Gastrocnemius medialis (tissue), 4 donors: Measurements from ENCODE around the gene KCNK13. TPM values are rescaled to one million over a fixed set of nuclear protein-coding genes. Genes with fewer than 3 reads are reported as not detected.

Source experiments
- ATAC-seq, 2 donors: fragments of 150-250 bp; one replicate each; pipeline ENCODE4 v1.9.1; 2016
- DNase-seq, 2 donors: peaks; one replicate each; pipeline ENCODE4 v3.0.0-alpha.2; 2019
- H3K27ac ChIP-seq, 4 donors: fragments of 200-600 bp; sonication (generic); 1 replicate in 1 of 4; 2 replicates in 3 of 4; pipeline ENCODE4 v1.5.1; 2016 to 2018; ENCODE audit warnings: mild to moderate bottlenecking in 2 of 4, moderate library complexity in 1 of 4
- H3K27me3 ChIP-seq, 3 donors: fragments of 200-600 bp; sonication (generic) in 2 of 3; 1 replicate in 1 of 3; 2 replicates in 2 of 3; pipeline versions ENCODE4 v1.5.1 to v1.6.0; 2016 to 2019; ENCODE audit warnings: mild to moderate bottlenecking in 1 of 3, moderate library complexity in 1 of 3
- H3K36me3 ChIP-seq, 2 donors: fragments of 200-600 bp; sonication (generic) in 1 of 2; one replicate each; pipeline ENCODE4 v1.5.1; 2017 to 2018
- H3K4me1 ChIP-seq, 2 donors: fragments of 200-600 bp; sonication (generic) in 1 of 2; one replicate each; pipeline ENCODE4 v1.5.1; 2016 to 2017; ENCODE audit warnings: mild to moderate bottlenecking in 2 of 2
- H3K4me3 ChIP-seq, 4 donors: fragments of 200-600 bp; sonication (generic) in 3 of 4; 1 replicate in 1 of 4; 2 replicates in 3 of 4; pipeline ENCODE4 v1.5.1; 2016 to 2019; ENCODE audit warnings: mild to moderate bottlenecking in 2 of 4
- H3K9me3 ChIP-seq, 3 donors: fragments of 200-600 bp; sonication (generic) in 2 of 3; 1 replicate in 1 of 3; 2 replicates in 2 of 3; pipeline ENCODE4 v1.5.1; 2016 to 2019
- POLR2A ChIP-seq, 2 donors: fragments of 450-650 bp; IDR thresholded peaks; one replicate each; pipeline ENCODE4 v1.6.1; 2017; ENCODE audit warnings: antibody characterized with exemption in 2 of 2, mild to moderate bottlenecking in 2 of 2, moderate library complexity in 2 of 2
- in situ Hi-C, 4 donors: fragments of 200-750 bp; cut with MboI; loops; one replicate each; pipeline versions ENCODE4 v1.15.0 to v1.8.0; 2017; ENCODE audit warnings: low sequenced_read_pairs in 4 of 4
- intact Hi-C: fragments of 100-400 bp; cut with DNase I; formaldehyde crosslinking; loops from one replicate; pipeline ENCODE4 v1.15.1; 2023; ENCODE audit warnings: low total_unique reads
- total RNA-seq, 4 donors: library from RNA; depleted of rRNA; stranded (reverse); fragments of >200 nt; gene quantifications; one replicate each; pipeline versions ENCODE4 v1.1.0 to v1.2.3, GENCODE V29; 2016
- TF ChIP-seq, protein P1 (sequence below), 5 experiments: fragments of 450-650 bp in 3 of 5; fragments of 200-600 bp in 2 of 5; sonication (generic) in 2 of 5; IDR thresholded peaks in 4 of 5; conservative IDR thresholded peaks in 1 of 5; 1 replicate in 4 of 5; 2 replicates in 1 of 5; pipeline ENCODE4 v1.5.1; 2016 to 2019; ENCODE audit warnings: antibody characterized with exemption in 5 of 5, mild to moderate bottlenecking in 3 of 5, moderate library complexity in 3 of 5

The KCNK13 gene
- total RNA-seq, 4 donors from 2014 or later, result not detected

- H3K36me3 ChIP-seq, result no peaks in the 10 kb centered on the region
- no peaks in the 10 kb centered on the region for H3K4me1 ChIP-seq
- ATAC-seq, result no peak
- H3K27ac ChIP-seq, result no peak overlapping the region
- TF ChIP-seq, protein P1, sequence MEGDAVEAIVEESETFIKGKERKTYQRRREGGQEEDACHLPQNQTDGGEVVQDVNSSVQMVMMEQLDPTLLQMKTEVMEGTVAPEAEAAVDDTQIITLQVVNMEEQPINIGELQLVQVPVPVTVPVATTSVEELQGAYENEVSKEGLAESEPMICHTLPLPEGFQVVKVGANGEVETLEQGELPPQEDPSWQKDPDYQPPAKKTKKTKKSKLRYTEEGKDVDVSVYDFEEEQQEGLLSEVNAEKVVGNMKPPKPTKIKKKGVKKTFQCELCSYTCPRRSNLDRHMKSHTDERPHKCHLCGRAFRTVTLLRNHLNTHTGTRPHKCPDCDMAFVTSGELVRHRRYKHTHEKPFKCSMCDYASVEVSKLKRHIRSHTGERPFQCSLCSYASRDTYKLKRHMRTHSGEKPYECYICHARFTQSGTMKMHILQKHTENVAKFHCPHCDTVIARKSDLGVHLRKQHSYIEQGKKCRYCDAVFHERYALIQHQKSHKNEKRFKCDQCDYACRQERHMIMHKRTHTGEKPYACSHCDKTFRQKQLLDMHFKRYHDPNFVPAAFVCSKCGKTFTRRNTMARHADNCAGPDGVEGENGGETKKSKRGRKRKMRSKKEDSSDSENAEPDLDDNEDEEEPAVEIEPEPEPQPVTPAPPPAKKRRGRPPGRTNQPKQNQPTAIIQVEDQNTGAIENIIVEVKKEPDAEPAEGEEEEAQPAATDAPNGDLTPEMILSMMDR (IDR thresholded peaks at IDR 0.05 in 4 of 5, conservative IDR thresholded peaks at IDR 0.05 in 1 of 5), result no peak
- TF ChIP-seq POLR2A (IDR thresholded peaks at IDR 0.05), result no peak
- intact Hi-C loops (no loop called here), in situ Hi-C loops (no loop called here)
- no peak for DNase-seq
- no peaks in the 10 kb centered on the region for H3K9me3 ChIP-seq
- H3K4me3 ChIP-seq, result no peak overlapping the region
- no peaks in the 10 kb centered on the region for H3K27me3 ChIP-seq
Observed at GRCh38 chr14:90175631-90176030, 113.8 kb downstream of the KCNK13 start.

DNA sequence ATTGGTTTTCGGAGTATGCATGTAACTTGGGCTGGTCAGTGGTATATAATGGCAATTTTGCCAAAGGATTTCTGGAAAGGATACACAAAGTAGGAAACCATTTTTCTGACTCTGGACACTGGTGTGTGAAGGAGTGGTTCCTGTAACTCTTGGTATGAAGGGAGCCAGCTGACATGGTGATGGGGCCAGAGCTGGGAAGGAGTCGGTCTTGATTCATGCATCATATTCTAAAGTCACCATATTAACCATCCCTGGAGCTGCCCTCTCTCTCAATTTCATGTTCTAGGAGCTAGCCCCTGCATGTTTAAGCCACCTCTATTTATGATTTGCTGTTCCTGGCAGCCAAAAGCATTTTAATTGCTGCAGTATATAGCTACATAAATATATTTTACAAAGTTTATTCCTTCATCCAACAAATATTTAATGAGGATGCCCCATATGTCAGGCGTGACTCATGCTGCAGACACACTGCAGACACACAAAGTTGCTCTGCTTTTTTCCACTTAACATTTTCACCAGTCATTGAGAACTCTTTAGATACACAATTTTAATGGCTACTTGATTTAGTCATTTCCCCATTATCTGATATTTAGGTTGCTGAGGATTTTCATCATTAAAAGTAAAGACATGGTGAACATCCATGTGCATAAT is 115.9 kb downstream of the KCNK13 start:
- TF ChIP-seq, protein P1 (IDR thresholded peaks at IDR 0.05 in 4 of 5, conservative IDR thresholded peaks at IDR 0.05 in 1 of 5), result no peak
- in situ Hi-C loops (no loop called here), intact Hi-C loops (no loop called here)
- Histone ChIP-seq H3K36me3 (no peaks in the 10 kb centered on the region), H3K9me3 (no peaks in the 10 kb centered on the region), H3K4me1 (no peaks in the 10 kb centered on the region), H3K27ac (no peak overlapping the region), H3K4me3 (no peak overlapping the region), H3K27me3 (no peaks in the 10 kb centered on the region)
- ATAC-seq (no peak), DNase-seq (no peak)

DNA sequence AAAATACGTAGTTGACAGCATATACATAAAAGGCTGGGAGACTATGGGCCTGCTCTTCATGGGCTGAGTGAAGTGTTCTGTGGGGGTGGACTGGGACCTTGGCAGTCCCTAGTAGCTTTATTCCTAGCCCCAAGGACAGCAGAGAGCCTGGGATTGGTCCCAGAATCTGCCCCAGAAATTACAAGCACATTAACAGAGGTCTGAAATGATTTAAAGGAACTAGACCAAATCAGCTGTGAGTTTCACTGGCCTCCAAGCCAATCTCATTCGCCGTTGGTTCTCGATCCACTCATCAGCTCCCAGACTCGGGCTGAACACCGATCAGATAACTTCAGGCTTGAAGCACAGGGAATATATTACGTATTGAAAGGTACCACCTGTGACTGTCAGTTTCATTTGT is 117.6 kb downstream of the KCNK13 start:
- Histone ChIP-seq H3K36me3 (no peaks in the 10 kb centered on the region), H3K4me1 (no peaks in the 10 kb centered on the region), H3K9me3 (no peaks in the 10 kb centered on the region), H3K27ac (no peak overlapping the region), H3K27me3 (no peaks in the 10 kb centered on the region), H3K4me3 (no peak overlapping the region)
- intact Hi-C loops, result no loop called here
- in situ Hi-C loops, result no loop called here
- TF ChIP-seq, protein P1 (IDR thresholded peaks at IDR 0.05 in 4 of 5, conservative IDR thresholded peaks at IDR 0.05 in 1 of 5), result no peak
- no peak for TF ChIP-seq POLR2A (IDR thresholded peaks at IDR 0.05)
- ATAC-seq, result no peak
- no peak for DNase-seq

- intact Hi-C loops (no loop called here), in situ Hi-C loops (no loop called here)
- Histone ChIP-seq H3K4me1 (no peaks in the 10 kb centered on the region), H3K27me3 (no peaks in the 10 kb centered on the region), H3K36me3 (no peaks in the 10 kb centered on the region), H3K9me3 (no peaks in the 10 kb centered on the region), H3K27ac (no peak overlapping the region), H3K4me3 (no peak overlapping the region)
- DNase-seq (no peak), ATAC-seq (no peak)
- no peak for TF ChIP-seq POLR2A (IDR thresholded peaks at IDR 0.05)
- TF ChIP-seq, protein P1 (IDR thresholded peaks at IDR 0.05 in 4 of 5, conservative IDR thresholded peaks at IDR 0.05 in 1 of 5), result no peak
Observed at GRCh38 chr14:90179809-90180779, 118.3 kb downstream of the KCNK13 start.
